Measurements from ENCODE around the gene HNRNPU. TPM values are rescaled to one million over a fixed set of nuclear protein-coding genes. Genes with fewer than 3 reads are reported as not detected.

Gene HNRNPU
- polyA plus RNA-seq, 1 of the 3 experiments (the other 2 are of a cell fraction) = 164 TPM

- H3K4me3 ChIP-seq (ENCODE audit: low read depth in 2 of 2, low read length in 1 of 2) = no peak overlapping the region
- ChIA-PET POLR2A (no interaction called here), CTCF (no interaction called here)
- H3K27me3 ChIP-seq (ENCODE audit: insufficient read depth) = no peaks in the 10 kb centered on the region
- TF ChIP-seq RCOR1 (IDR thresholded peaks at IDR 0.05; ENCODE audit: low read length) = no peak
- TF ChIP-seq YY1 (IDR thresholded peaks at IDR 0.05; ENCODE audit: low read depth) = no peak
- no peak for TF ChIP-seq USF1 (IDR thresholded peaks at IDR 0.05; ENCODE audit: borderline replicate concordance, low read depth)
- TF ChIP-seq GATA2 (CRISPR knock-in tag; IDR thresholded peaks at IDR 0.05) = no peak
- no peak for TF ChIP-seq MXI1 (IDR thresholded peaks at IDR 0.05; ENCODE audit: low read depth, low read length)
- TF ChIP-seq EP300 (IDR thresholded peaks at IDR 0.05; ENCODE audit: borderline replicate concordance in 1 of 2, low read depth in 1 of 2, low read length in 1 of 2) = no peak
- TF ChIP-seq GABPA (IDR thresholded peaks at IDR 0.05; ENCODE audit: low read depth) = no peak
- H3K36me3 ChIP-seq (replicated peaks in 1 of 2; ENCODE audit: control insufficient read depth in 1 of 2, insufficient read depth in 2 of 2, low read length in 1 of 2) = no peaks in the 10 kb centered on the region
- peaks cover 7 to 10% of the 10 kb centered on the region in 2 experiments; a peak in 3 of 4 replicates for H3K4me1 ChIP-seq (ENCODE audit: control insufficient read depth in 1 of 2, insufficient read depth in 2 of 2, low read depth in 1 of 2, low read length in 1 of 2)
- peaks cover 13% of the 10 kb centered on the region for H3F3A ChIP-seq (replicated peaks; ENCODE audit: insufficient read depth)
- 95% methylated on average over 23 of the region's 23 CpGs for WGBS (ENCODE audit: low lambda C conversion rate)
- H3K9ac ChIP-seq = no peak overlapping the region
- H3K9me2 ChIP-seq = no peaks in the 10 kb centered on the region
- H3K4me2 ChIP-seq = no peak overlapping the region
- no peaks in the 10 kb centered on the region for H3K9me3 ChIP-seq
- H3K27ac ChIP-seq (ENCODE audit: low read depth in 2 of 2, low read length in 1 of 2) = no peak overlapping the region
- no peak overlapping the region for H2AFZ ChIP-seq (ENCODE audit: low read depth)
- H4K20me1 ChIP-seq (ENCODE audit: insufficient read depth) = no peaks in the 10 kb centered on the region
- no peak for DNase-seq
- H3K79me2 ChIP-seq (ENCODE audit: insufficient read depth) = peaks cover 6% of the 10 kb centered on the region
Observed at GRCh38 chr1:244868484-244869363, 4.4 kb upstream of the HNRNPU start.

- H3F3A ChIP-seq (replicated peaks; ENCODE audit: insufficient read depth) = peaks cover 26% of the 10 kb centered on the region
- no peaks in the 10 kb centered on the region for H3K9me2 ChIP-seq
- H3K79me2 ChIP-seq (ENCODE audit: insufficient read depth) = peaks cover 27% of the 10 kb centered on the region
- TF ChIP-seq GATA2 (CRISPR knock-in tag; IDR thresholded peaks at IDR 0.05) (no peak), GABPA (IDR thresholded peaks at IDR 0.05; ENCODE audit: low read depth) (no peak), RXRA (IDR thresholded peaks at IDR 0.05; ENCODE audit: borderline replicate concordance, low read depth) (no peak), POLR2AphosphoS5 (IDR thresholded peaks at IDR 0.05; ENCODE audit: low read depth, low read length) (no peak), FOSL2 (IDR thresholded peaks at IDR 0.05; ENCODE audit: borderline replicate concordance, low read depth) (no peak), REST (IDR thresholded peaks at IDR 0.05; ENCODE audit: low read depth, low read length) (no peak), CHD2 (IDR thresholded peaks at IDR 0.05; ENCODE audit: low read length, partially characterized antibody) (no peak), EP300 (IDR thresholded peaks at IDR 0.05; ENCODE audit: borderline replicate concordance in 1 of 2, low read depth in 1 of 2, low read length in 1 of 2) (no peak), MEF2A (IDR thresholded peaks at IDR 0.05; ENCODE audit: borderline replicate concordance, low read depth) (no peak), YY1 (IDR thresholded peaks at IDR 0.05; ENCODE audit: low read depth) (no peak), PBX3 (IDR thresholded peaks at IDR 0.05) (no peak), FOXJ3 (CRISPR knock-in tag; IDR thresholded peaks at IDR 0.05) (no peak), RAD21 (IDR thresholded peaks at IDR 0.05; ENCODE audit: low read length) (no peak), USF1 (IDR thresholded peaks at IDR 0.05; ENCODE audit: borderline replicate concordance, low read depth) (no peak), TCF12 (IDR thresholded peaks at IDR 0.05) (no peak), RFX5 (IDR thresholded peaks at IDR 0.05; ENCODE audit: low read length) (no peak), NFIC (IDR thresholded peaks at IDR 0.05; ENCODE audit: borderline replicate concordance) (no peak)
- ChIA-PET CTCF (interaction anchor here (3.5 kb wide), 1 partner anchor 177 kb away, joined by 28 read pairs; no protein-coding TSS in a partner anchor), POLR2A (no interaction called here)
- WGBS (ENCODE audit: low lambda C conversion rate) = 80% methylated on average over 1 of the region's 1 CpG
- no peak overlapping the region for H3K27ac ChIP-seq (ENCODE audit: low read depth in 2 of 2, low read length in 1 of 2)
- H2AFZ ChIP-seq (ENCODE audit: low read depth) = no peak overlapping the region
- no peak for DNase-seq
- H3K4me1 ChIP-seq (ENCODE audit: control insufficient read depth in 1 of 2, insufficient read depth in 2 of 2, low read depth in 1 of 2, low read length in 1 of 2) = peaks cover 7 to 15% of the 10 kb centered on the region in 2 experiments; a peak in 3 of 4 replicates
- H3K36me3 ChIP-seq (replicated peaks in 1 of 2; ENCODE audit: control insufficient read depth in 1 of 2, insufficient read depth in 2 of 2, low read length in 1 of 2) = peaks cover 7 to 12% of the 10 kb centered on the region in 2 experiments
- H3K4me3 ChIP-seq (ENCODE audit: low read depth in 2 of 2, low read length in 1 of 2) = no peak overlapping the region
- no peak overlapping the region for H3K4me2 ChIP-seq
- peaks cover 15% of the 10 kb centered on the region for H4K20me1 ChIP-seq (ENCODE audit: insufficient read depth)
- H3K9me3 ChIP-seq = no peaks in the 10 kb centered on the region
- H3K27me3 ChIP-seq (ENCODE audit: insufficient read depth) = no peaks in the 10 kb centered on the region
- H3K9ac ChIP-seq = no peak overlapping the region
Observed at GRCh38 chr1:244866355-244866754, 2.0 kb upstream of the HNRNPU start.

All from SK-N-SH (cell line).